Trophoblast cell (in vitro differentiated cells and primary cell): ENCODE data around the gene TEAD4. TPM values are rescaled to one million over a fixed set of nuclear protein-coding genes. Genes with fewer than 3 reads are reported as not detected.

Experiments used
- DNase-seq, 2 donors: peaks; one replicate each; pipeline ENCODE4 v3.0.0-alpha.2; 2016
- H2AFZ ChIP-seq: 2 replicates; pipeline ENCODE4 v1.6.1; 2013; ENCODE audit warnings: low read length, moderate library complexity, mild to moderate bottlenecking; ENCODE audit not compliant: insufficient read depth, poor library complexity
- H2AK5ac ChIP-seq: 2 replicates; pipeline ENCODE4 v1.6.1; 2013; ENCODE audit warnings: mild to moderate bottlenecking, low read length
- H2BK120ac ChIP-seq: 2 replicates; pipeline ENCODE4 v1.6.1; 2013; ENCODE audit warnings: low read length, mild to moderate bottlenecking, moderate library complexity; ENCODE audit not compliant: insufficient read depth, poor library complexity
- H2BK12ac ChIP-seq: 2 replicates; pipeline ENCODE4 v1.6.1; 2013; ENCODE audit warnings: mild to moderate bottlenecking, low read length, moderate library complexity
- H2BK5ac ChIP-seq: 2 replicates; pipeline ENCODE4 v1.6.1; 2013; ENCODE audit warnings: low read length, low read depth, moderate library complexity, mild to moderate bottlenecking; ENCODE audit not compliant: poor library complexity
- H3K14ac ChIP-seq: 2 replicates; pipeline ENCODE4 v1.6.1; 2013; ENCODE audit warnings: mild to moderate bottlenecking, low read length
- H3K18ac ChIP-seq: 2 replicates; pipeline ENCODE4 v1.6.1; 2013; ENCODE audit warnings: mild to moderate bottlenecking, low read length
- H3K23ac ChIP-seq: 2 replicates; pipeline ENCODE4 v1.6.1; 2013; ENCODE audit warnings: low read length
- H3K27ac ChIP-seq: 2 replicates; pipeline ENCODE4 v1.5.1; 2013; ENCODE audit warnings: low read depth, mild to moderate bottlenecking, inconsistent platforms, low read length, moderate library complexity
- H3K27me3 ChIP-seq: 2 replicates; pipeline ENCODE4 v1.6.1; 2013; ENCODE audit warnings: inconsistent platforms, mild to moderate bottlenecking, low read length, moderate library complexity; ENCODE audit not compliant: insufficient read depth
- H3K36me3 ChIP-seq, 2 experiments: 1 replicate in 1 of 2; 2 replicates in 1 of 2; pipeline ENCODE4 v1.6.1; 2013; ENCODE audit warnings: low read length in 2 of 2, mild to moderate bottlenecking in 2 of 2, moderate library complexity in 1 of 2; ENCODE audit not compliant: insufficient read depth in 2 of 2, control insufficient read depth in 1 of 2
- H3K4ac ChIP-seq: 2 replicates; pipeline ENCODE4 v1.6.1; 2013; ENCODE audit warnings: low read depth, mild to moderate bottlenecking, low read length, moderate library complexity
- H3K4me1 ChIP-seq, 2 experiments: 1 replicate in 1 of 2; 2 replicates in 1 of 2; pipeline ENCODE4 v1.6.1; 2013; ENCODE audit warnings: low read length in 2 of 2, mild to moderate bottlenecking in 2 of 2, moderate library complexity in 1 of 2; ENCODE audit not compliant: insufficient read depth in 2 of 2, control insufficient read depth in 1 of 2
- H3K4me2 ChIP-seq: 2 replicates; pipeline ENCODE4 v1.6.1; 2013; ENCODE audit warnings: inconsistent platforms, mild to moderate bottlenecking, low read length, moderate library complexity
- H3K4me3 ChIP-seq: 2 replicates; pipeline ENCODE4 v1.5.1; 2013; ENCODE audit warnings: mild to moderate bottlenecking, low read depth, low read length, inconsistent platforms
- H3K79me1 ChIP-seq: one replicate; pipeline ENCODE4 v1.6.1; 2013; ENCODE audit warnings: low read length
- H3K79me2 ChIP-seq: 2 replicates; pipeline ENCODE4 v1.6.1; 2013; ENCODE audit warnings: low read length, mild to moderate bottlenecking; ENCODE audit not compliant: control insufficient read depth, insufficient read depth, poor library complexity
- H3K9ac ChIP-seq: 2 replicates; pipeline ENCODE4 v1.6.1; 2013; ENCODE audit warnings: mild to moderate bottlenecking, low read length
- H3K9me3 ChIP-seq: 2 replicates; pipeline ENCODE4 v1.6.1; 2013; ENCODE audit warnings: low read depth, mild to moderate bottlenecking, control low read depth, inconsistent platforms, low read length; ENCODE audit not compliant: insufficient read depth
- H4K12ac ChIP-seq: 2 replicates; pipeline ENCODE4 v1.6.1; 2013; ENCODE audit warnings: low read depth, mild to moderate bottlenecking, low read length, moderate library complexity
- H4K8ac ChIP-seq: 2 replicates; pipeline ENCODE4 v1.6.1; 2013; ENCODE audit warnings: low read depth, mild to moderate bottlenecking, low read length, moderate library complexity
- H4K91ac ChIP-seq: one replicate; pipeline ENCODE4 v1.6.1; 2013; ENCODE audit warnings: low read depth, mild to moderate bottlenecking, low read length, moderate library complexity
- WGBS: extraction: QIAGEN DNeasy Blood & Tissue Kit; methylation state at CpG from one replicate; pipeline ENCODE4 v1.1.7; 2013; ENCODE audit warnings: missing lambda C conversion rate; ENCODE audit not compliant: insufficient read length, insufficient coverage; ENCODE audit errors: extremely low coverage; 5-methylcytosine and 5-hydroxymethylcytosine counted together
- polyA plus RNA-seq: library from polyadenylated mRNA; stranded (reverse); fragments of 200-250 nt; gene quantifications from 2 replicates; pipeline ENCODE4 v1.2.3, GENCODE V29; 2013

The TEAD4 gene
- 23.0 and 24.1 TPM in 2 replicates for polyA plus RNA-seq

DNA sequence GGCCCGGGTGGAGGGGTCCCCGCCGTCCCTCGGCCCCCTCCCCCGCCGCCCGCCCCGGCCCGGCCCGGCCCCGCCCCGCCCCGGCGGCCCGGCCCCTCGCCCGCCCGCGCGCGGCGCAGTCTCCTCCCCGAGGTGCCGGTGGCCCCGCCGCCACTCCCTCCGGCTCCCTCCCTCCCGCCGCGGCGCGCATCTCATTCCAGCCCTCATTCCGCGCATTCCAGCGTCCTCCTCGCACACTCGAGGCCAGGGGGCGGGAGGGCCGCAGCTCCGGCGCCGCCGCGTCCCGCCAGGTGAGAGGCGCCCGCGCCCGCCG, at the start of gene TEAD4:
Gene TEAD4, plus strand, starts transcription at position 206 of the 313 bp plus-strand sequence.
- WGBS: no CpG with 5 or more reads among the region's 50 CpGs
- peak within 1 kb of the TSS; percentile 93 for H3K14ac ChIP-seq
- H4K12ac ChIP-seq: peak within 1 kb of the TSS; percentile 79
- H2AFZ ChIP-seq: peak within 1 kb of the TSS; percentile 84
- no peak within 1 kb of the TSS for H3K23ac ChIP-seq
- peak within 1 kb of the TSS; percentile 90 for H3K18ac ChIP-seq
- peak within 1 kb of the TSS; percentile 78 for H3K4ac ChIP-seq
- H3K9ac ChIP-seq: peak within 1 kb of the TSS; percentile 88
- peaks cover 0 to 3% of the 10 kb centered on the region in 2 experiments for H3K36me3 ChIP-seq
- peak within 1 kb of the TSS; percentile 94 for H4K91ac ChIP-seq
- H2BK120ac ChIP-seq: peak within 1 kb of the TSS; percentile 93
- peaks cover 32% of the 10 kb centered on the region in 2 experiments for H3K4me1 ChIP-seq
- peak within 1 kb of the TSS; percentile 99 for H3K27ac ChIP-seq
- DNase-seq: peak; percentile 76 to 87
- peak within 1 kb of the TSS; percentile 86 for H4K8ac ChIP-seq
- no peaks in the 10 kb centered on the region for H3K27me3 ChIP-seq
- H3K79me2 ChIP-seq: peaks cover 17% of the 10 kb centered on the region
- H3K9me3 ChIP-seq: no peaks in the 10 kb centered on the region
- peak within 1 kb of the TSS; percentile 71 for H2AK5ac ChIP-seq
- H3K4me3 ChIP-seq: peak within 1 kb of the TSS; percentile 82
- peak within 1 kb of the TSS; percentile 91 for H2BK5ac ChIP-seq
- peak within 1 kb of the TSS; percentile 78 for H2BK12ac ChIP-seq
- peak within 1 kb of the TSS; percentile 84 for H3K4me2 ChIP-seq
- H3K79me1 ChIP-seq: peaks cover 23% of the 10 kb centered on the region

GRCh38 chr12:2912216-2912575, 47.0 kb upstream of the TEAD4 start:
- H3K27ac ChIP-seq: no peak overlapping the region
- no peak overlapping the region for H3K14ac ChIP-seq
- no peak overlapping the region for H3K4ac ChIP-seq
- DNase-seq: no peak
- WGBS: no CpG with 5 or more reads among the region's 3 CpGs
- H3K4me3 ChIP-seq: no peak overlapping the region
- no peak overlapping the region for H2AFZ ChIP-seq
- H3K79me2 ChIP-seq: no peaks in the 10 kb centered on the region
- H3K18ac ChIP-seq: no peak overlapping the region
- H3K27me3 ChIP-seq: no peaks in the 10 kb centered on the region
- no peak overlapping the region for H4K91ac ChIP-seq
- no peaks in the 10 kb centered on the region for H3K79me1 ChIP-seq
- no peaks in the 10 kb centered on the region for H3K4me1 ChIP-seq
- no peak overlapping the region for H3K23ac ChIP-seq
- H3K36me3 ChIP-seq: peaks cover 0 to 2% of the 10 kb centered on the region in 2 experiments
- H4K8ac ChIP-seq: no peak overlapping the region
- no peak overlapping the region for H2BK5ac ChIP-seq
- H3K9ac ChIP-seq: no peak overlapping the region
- H3K9me3 ChIP-seq: no peaks in the 10 kb centered on the region
- H4K12ac ChIP-seq: no peak overlapping the region
- no peak overlapping the region for H2BK12ac ChIP-seq
- no peak overlapping the region for H2BK120ac ChIP-seq
- H3K4me2 ChIP-seq: no peak overlapping the region
- no peak overlapping the region for H2AK5ac ChIP-seq

DNA sequence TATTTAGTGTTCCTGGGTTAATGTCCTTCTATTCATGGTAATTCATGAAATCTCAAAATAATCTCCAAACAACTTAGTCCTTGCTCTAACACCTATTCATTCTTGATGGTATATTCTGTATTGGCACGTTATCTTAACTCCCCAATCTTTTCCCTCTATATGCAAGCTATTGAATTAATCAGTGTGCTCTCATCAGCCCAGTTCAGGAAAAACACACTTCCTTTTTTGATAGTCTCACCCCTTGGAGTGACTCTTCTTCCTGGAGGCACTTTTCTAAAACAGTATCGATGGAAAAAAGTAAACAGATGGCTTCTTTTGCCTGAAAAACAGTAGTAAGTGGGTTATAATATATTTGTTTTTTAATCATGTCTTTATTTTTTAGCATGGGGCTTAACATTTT, 39.9 kb upstream of the TEAD4 start:
- Histone ChIP-seq H3K79me2 (no peaks in the 10 kb centered on the region), H2BK12ac (no peak overlapping the region), H3K36me3 (peaks cover 11% of the 10 kb centered on the region in 2 experiments), H2BK120ac (no peak overlapping the region), H3K9me3 (no peaks in the 10 kb centered on the region), H3K18ac (no peak overlapping the region), H3K79me1 (no peaks in the 10 kb centered on the region), H3K27me3 (no peaks in the 10 kb centered on the region), H3K4me2 (no peak overlapping the region), H3K4me3 (no peak overlapping the region), H2AFZ (no peak overlapping the region), H2BK5ac (no peak overlapping the region), H3K14ac (no peak overlapping the region), H3K4me1 (no peaks in the 10 kb centered on the region), H3K23ac (no peak overlapping the region), H3K9ac (no peak overlapping the region), H3K27ac (no peak overlapping the region), H4K8ac (no peak overlapping the region), H3K4ac (no peak overlapping the region), H4K12ac (no peak overlapping the region), H2AK5ac (no peak overlapping the region), H4K91ac (no peak overlapping the region)
- DNase-seq: no peak
- WGBS: no CpG with 5 or more reads among the region's 2 CpGs

DNA sequence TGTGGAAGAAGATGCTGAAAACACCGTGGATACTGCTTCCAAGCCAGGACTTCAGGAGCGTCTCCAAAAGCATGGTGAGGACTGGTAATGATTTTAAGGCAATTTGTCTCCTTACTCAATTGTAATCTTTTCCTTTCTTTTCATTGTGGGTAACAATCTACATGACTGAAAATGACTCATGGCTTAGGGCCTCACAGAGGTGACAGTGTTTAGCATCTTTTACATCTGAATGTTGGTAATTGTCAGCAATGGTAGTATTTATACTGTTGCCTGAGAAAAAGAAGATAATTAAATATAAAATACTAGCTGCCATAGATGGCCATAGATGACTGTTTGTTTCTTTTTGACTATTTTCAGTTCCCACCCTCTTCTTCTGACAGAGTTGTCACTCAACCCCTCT, 36.9 kb upstream of the TEAD4 start:
- no peak overlapping the region for H2BK120ac ChIP-seq
- no peak overlapping the region for H3K4ac ChIP-seq
- no peak overlapping the region for H4K91ac ChIP-seq

More for the DNA sequence above, 36.9 kb upstream of the TEAD4 start:
- H3K14ac ChIP-seq: no peak overlapping the region
- H3K4me1 ChIP-seq: no peaks in the 10 kb centered on the region
- H3K23ac ChIP-seq: no peak overlapping the region
- H3K79me1 ChIP-seq: no peaks in the 10 kb centered on the region
- H2AFZ ChIP-seq: no peak overlapping the region
- H3K4me3 ChIP-seq: no peak overlapping the region
- H3K27me3 ChIP-seq: no peaks in the 10 kb centered on the region
- H3K18ac ChIP-seq: no peak overlapping the region
- no peak overlapping the region for H3K27ac ChIP-seq
- no peaks in the 10 kb centered on the region for H3K9me3 ChIP-seq
- no peak overlapping the region for H4K12ac ChIP-seq
- no peak for DNase-seq
- H2AK5ac ChIP-seq: no peak overlapping the region
- H4K8ac ChIP-seq: no peak overlapping the region
- no peaks in the 10 kb centered on the region for H3K79me2 ChIP-seq
- no peak overlapping the region for H3K9ac ChIP-seq
- no peak overlapping the region for H2BK12ac ChIP-seq
- H2BK5ac ChIP-seq: no peak overlapping the region
- no CpG with 5 or more reads among the region's 2 CpGs for WGBS
- H3K4me2 ChIP-seq: no peak overlapping the region
- peaks cover 13 to 19% of the 10 kb centered on the region in 2 experiments for H3K36me3 ChIP-seq
